HepG2 (cell line): ENCODE results near the gene LARP1. TPM values are rescaled to one million over a fixed set of nuclear protein-coding genes. Genes with fewer than 3 reads are reported as not detected.

Experiments used
- ATAC-seq: fragments of 200-7000 bp; cut with Tn5 transposase; 3 replicates; pipeline ENCODE4 v1.9.1; 2020; ENCODE audit warnings: mild to moderate bottlenecking, moderate library complexity
- BruUV-seq: library from RNA; stranded (reverse); fragments of 400-500 nt; replicated peaks from 2 replicates; lab custom pipeline; 2021; lab: Mats Ljungman, UMichigan
- CTCF ChIA-PET: fragments of 300-600 bp; formaldehyde crosslinking; extraction: SDS; loops from one replicate; lab custom pipeline; 2021; ENCODE audit warnings: low total read pairs, inconsistent platforms, low intra/inter-chr PET ratio; lab: Yijun Ruan, JAX
- POLR2A ChIA-PET: fragments of 350-600 bp; sonication (Branson Sonifier 250); formaldehyde crosslinking; loops from one replicate; lab custom pipeline; 2020; ENCODE audit warnings: antibody characterized with exemption, inconsistent platforms; lab: Yijun Ruan, JAX
- DNase-seq: peaks from one replicate; pipeline ENCODE4 v3.0.0-alpha.2; 2015; ENCODE audit warnings: low spot score
- FAIRE-seq: peaks from 3 replicates; lab custom pipeline; 2011; peaks lifted over from hg19 to GRCh38; lab: Jason Lieb, UNC
- H2AFZ ChIP-seq: one replicate; pipeline ENCODE4 v1.6.1; 2011; ENCODE audit warnings: low read length, inconsistent platforms
- H3K27ac ChIP-seq: fragments of 300-600 bp; 3 replicates; pipeline ENCODE4 v1.8.0; 2011; ENCODE audit warnings: mixed run types, mild to moderate bottlenecking, mixed read lengths, low read length, inconsistent platforms; ENCODE audit not compliant: insufficient read depth; ENCODE audit errors: extremely low read length
- H3K27me3 ChIP-seq, 2 experiments: fragments of 200-600 bp in 1 of 2; 2 replicates in 1 of 2; 3 replicates in 1 of 2; pipeline versions ENCODE4 v1.6.0 to v1.8.0; 2011; ENCODE audit warnings: low read length in 2 of 2, mild to moderate bottlenecking in 2 of 2, moderate library complexity in 2 of 2, inconsistent platforms in 1 of 2; ENCODE audit not compliant: insufficient read depth in 2 of 2, control insufficient read depth in 1 of 2
- H3K36me3 ChIP-seq, 2 experiments: fragments of 200-600 bp in 1 of 2; replicated peaks in 1 of 2; 2 replicates in 1 of 2; 3 replicates in 1 of 2; pipeline versions ENCODE4 v1.5.1 to v1.8.0; 2011; ENCODE audit warnings: low read length in 2 of 2, inconsistent platforms in 1 of 2; ENCODE audit not compliant: insufficient read depth in 2 of 2, control insufficient read depth in 1 of 2
- H3K4me1 ChIP-seq: 2 replicates; pipeline ENCODE4 v1.5.1; 2012; ENCODE audit warnings: low read length, inconsistent platforms; ENCODE audit not compliant: insufficient read depth
- H3K4me2 ChIP-seq: 2 replicates; pipeline ENCODE4 v1.6.0; 2011; ENCODE audit warnings: low read depth, low read length, inconsistent platforms
- H3K4me3 ChIP-seq, 3 experiments: fragments of 200-600 bp in 1 of 3; sonication (generic), shearing (Covaris generic) in 1 of 3; replicated peaks in 1 of 3; 2 replicates each; pipeline ENCODE4 v1.5.1; 2011 to 2016; ENCODE audit warnings: low read length in 3 of 3, inconsistent platforms in 2 of 3, low read depth in 2 of 3, mild to moderate bottlenecking in 2 of 3, control low read depth in 1 of 3, mixed read lengths in 1 of 3; ENCODE audit not compliant: insufficient read depth in 1 of 3
- H3K79me2 ChIP-seq: one replicate; pipeline ENCODE4 v1.6.1; 2011; ENCODE audit warnings: low read length, inconsistent platforms; ENCODE audit not compliant: insufficient read depth
- H3K9ac ChIP-seq: 2 replicates; pipeline ENCODE4 v1.6.0; 2011; ENCODE audit warnings: mild to moderate bottlenecking, low read depth, low read length, inconsistent platforms; ENCODE audit not compliant: insufficient read depth
- H3K9me3 ChIP-seq: 2 replicates; pipeline ENCODE4 v1.5.1; 2012; ENCODE audit warnings: mild to moderate bottlenecking, low read length
- H4K20me1 ChIP-seq: 2 replicates; pipeline ENCODE4 v1.6.0; 2011; ENCODE audit warnings: inconsistent platforms, mild to moderate bottlenecking, low read length, moderate library complexity; ENCODE audit not compliant: insufficient read depth
- CREB3 ChIP-seq: sonication (generic); formaldehyde crosslinking; IDR thresholded peaks from 2 replicates; pipeline ENCODE4 v1.5.0; 2020; ENCODE audit warnings: missing genetic modification reagents
- ISX ChIP-seq: sonication (generic); formaldehyde crosslinking; conservative IDR thresholded peaks from 2 replicates; pipeline ENCODE4 v1.5.0; 2020; ENCODE audit warnings: missing genetic modification reagents
- LRRFIP1 ChIP-seq: sonication (generic); formaldehyde crosslinking; conservative IDR thresholded peaks from 2 replicates; pipeline ENCODE4 v1.4.0; 2020; ENCODE audit warnings: missing genetic modification reagents
- RAD21 ChIP-seq: fragments of 450-650 bp; formaldehyde crosslinking; IDR thresholded peaks from 2 replicates; pipeline ENCODE4 v1.5.0; 2020; ENCODE audit warnings: mild to moderate bottlenecking
- RARG ChIP-seq: sonication (generic); formaldehyde crosslinking; IDR thresholded peaks from 2 replicates; pipeline ENCODE4 v1.4.0; 2020; ENCODE audit warnings: low read depth, mild to moderate bottlenecking, missing genetic modification reagents
- SETDB1 ChIP-seq: sonication (generic); formaldehyde crosslinking; IDR thresholded peaks from 2 replicates; pipeline ENCODE4 v1.5.1; 2020; ENCODE audit warnings: missing genetic modification reagents, mild to moderate bottlenecking, borderline replicate concordance
- SRF ChIP-seq: IDR thresholded peaks from 2 replicates; pipeline ENCODE4 v1.6.1; 2011; ENCODE audit warnings: mild to moderate bottlenecking, low read depth, low read length, moderate library complexity
- TBX3 ChIP-seq: fragments of 450-650 bp; IDR thresholded peaks from 2 replicates; pipeline ENCODE4 v1.6.1; 2017; ENCODE audit warnings: antibody characterized with exemption, mild to moderate bottlenecking, inconsistent platforms, borderline replicate concordance
- ZNF292 ChIP-seq: sonication (generic); formaldehyde crosslinking; IDR thresholded peaks from 2 replicates; pipeline ENCODE4 v1.8.1; 2022; ENCODE audit warnings: mild to moderate bottlenecking, low read depth, missing genetic modification reagents, borderline replicate concordance
- ZNF563 ChIP-seq: sonication (generic); formaldehyde crosslinking; IDR thresholded peaks from 2 replicates; pipeline ENCODE4 v1.8.0; 2022; ENCODE audit warnings: mild to moderate bottlenecking, moderate library complexity, missing genetic modification reagents
- ZNF570 ChIP-seq: sonication (generic); formaldehyde crosslinking; IDR thresholded peaks from 2 replicates; pipeline ENCODE4 v1.4.0; 2020; ENCODE audit warnings: mild to moderate bottlenecking, missing genetic modification reagents, borderline replicate concordance
- WGBS: methylation state at CpG from one replicate; pipeline ENCODE4 v1.1.6; 2017; ENCODE audit warnings: low lambda C conversion rate; 5-methylcytosine and 5-hydroxymethylcytosine counted together
- in situ Hi-C: cut with HindIII; loops from 2 replicates; pipeline ENCODE4 v1.10.0; 2017; ENCODE audit warnings: low pct_unique_long_range_greater_than_20kb; ENCODE audit not compliant: extremely low pct_ligation_motif_present
- intact Hi-C: fragments of 100-400 bp; cut with micrococcal nuclease; formaldehyde crosslinking; loops from one replicate; pipeline ENCODE4 v1.10.0; 2022; ENCODE audit not compliant: unreplicated experiment
- polyA plus RNA-seq, 8 experiments: library from polyadenylated mRNA; depleted of rRNA in 3 of 8; stranded (reverse) in 7 of 8; unstranded in 1 of 8; fragments of >200 nt; fragmentation: Illumina TruSeq in 4 of 8; extraction: Trizol in 4 of 8; gene quantifications; 2 replicates each; pipeline versions ENCODE4 v1.2.1 to v1.2.3, GENCODE V29; 2011 to 2016; ENCODE audit warnings: low read depth in 4 of 8, missing spikeins in 1 of 8, mixed read lengths in 1 of 8; ENCODE audit not compliant: insufficient read depth in 1 of 8
- total RNA-seq, 5 experiments: library from RNA; depleted of rRNA; stranded (reverse); fragments of >200 nt; fragmentation: Illumina TruSeq; extraction: Trizol; gene quantifications; 2 replicates each; pipeline ENCODE4 v1.2.3, GENCODE V29; 2016; ENCODE audit warnings: low read depth in 1 of 5

The LARP1 gene
- total and polyA plus RNA-seq, 2 of the 13 experiments (the other 11 are each of a cell fraction or from before 2014, with no cell fraction given), result 45.2 to 61.4 TPM

- ChIA-PET POLR2A (interaction anchor here (0.8 to 1.6 kb wide), 5 partner anchors 11 to 28 kb away, joined by 3 to 8 read pairs (median 5); partner anchors contain the start of genes CNOT8 and FAXDC2), CTCF (no interaction called here)
- H3K27ac ChIP-seq, result no peak overlapping the region
- no peaks in the 10 kb centered on the region for H3K9me3 ChIP-seq
- FAIRE-seq (no peak), DNase-seq (no peak), ATAC-seq (no peak)
- H3K4me3 ChIP-seq, result no peak overlapping the region
- H4K20me1 ChIP-seq, result no peaks in the 10 kb centered on the region
- intact Hi-C loops, result no loop called here
- H3K4me2 ChIP-seq, result no peak overlapping the region
- peaks cover 7 to 15% of the 10 kb centered on the region in 2 experiments; a peak in 4 of 5 replicates for H3K36me3 ChIP-seq
- no TSS peak for BruUV-seq
- no peaks in the 10 kb centered on the region for H3K79me2 ChIP-seq
- peaks cover 68% of the 10 kb centered on the region for H3K4me1 ChIP-seq
- H3K27me3 ChIP-seq, result no peaks in the 10 kb centered on the region
- H2AFZ ChIP-seq, result no peak overlapping the region
- in situ Hi-C loops, result no loop called here
- no peak overlapping the region for H3K9ac ChIP-seq
- no peak for TF ChIP-seq ZNF292 (CRISPR knock-in tag)
- no peak for TF ChIP-seq RAD21 (CRISPR knock-in tag)
- TF ChIP-seq SETDB1 (CRISPR knock-in tag), result no peak
- no peak for TF ChIP-seq CREB3 (CRISPR knock-in tag)
- no peak for TF ChIP-seq LRRFIP1 (CRISPR knock-in tag)
- no peak for TF ChIP-seq ZNF563 (CRISPR knock-in tag)
- TF ChIP-seq ISX (CRISPR knock-in tag), result no peak
- no peak for TF ChIP-seq TBX3
- TF ChIP-seq ZNF570 (CRISPR knock-in tag), result no peak
- no peak for TF ChIP-seq SRF
- no peak for TF ChIP-seq RARG (CRISPR knock-in tag)
- WGBS, result 89% methylated on average over 5 of the region's 7 CpGs
Measured at GRCh38 chr5:154830219-154830595, 75.0 kb downstream of the LARP1 start.
